ENCODE measurements around the gene ELP6.
A peak's percentile ranks its signal among the peaks of the same experiment; 100 is the strongest.

ELP6 gene, protein sequence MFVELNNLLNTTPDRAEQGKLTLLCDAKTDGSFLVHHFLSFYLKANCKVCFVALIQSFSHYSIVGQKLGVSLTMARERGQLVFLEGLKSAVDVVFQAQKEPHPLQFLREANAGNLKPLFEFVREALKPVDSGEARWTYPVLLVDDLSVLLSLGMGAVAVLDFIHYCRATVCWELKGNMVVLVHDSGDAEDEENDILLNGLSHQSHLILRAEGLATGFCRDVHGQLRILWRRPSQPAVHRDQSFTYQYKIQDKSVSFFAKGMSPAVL

DNA sequence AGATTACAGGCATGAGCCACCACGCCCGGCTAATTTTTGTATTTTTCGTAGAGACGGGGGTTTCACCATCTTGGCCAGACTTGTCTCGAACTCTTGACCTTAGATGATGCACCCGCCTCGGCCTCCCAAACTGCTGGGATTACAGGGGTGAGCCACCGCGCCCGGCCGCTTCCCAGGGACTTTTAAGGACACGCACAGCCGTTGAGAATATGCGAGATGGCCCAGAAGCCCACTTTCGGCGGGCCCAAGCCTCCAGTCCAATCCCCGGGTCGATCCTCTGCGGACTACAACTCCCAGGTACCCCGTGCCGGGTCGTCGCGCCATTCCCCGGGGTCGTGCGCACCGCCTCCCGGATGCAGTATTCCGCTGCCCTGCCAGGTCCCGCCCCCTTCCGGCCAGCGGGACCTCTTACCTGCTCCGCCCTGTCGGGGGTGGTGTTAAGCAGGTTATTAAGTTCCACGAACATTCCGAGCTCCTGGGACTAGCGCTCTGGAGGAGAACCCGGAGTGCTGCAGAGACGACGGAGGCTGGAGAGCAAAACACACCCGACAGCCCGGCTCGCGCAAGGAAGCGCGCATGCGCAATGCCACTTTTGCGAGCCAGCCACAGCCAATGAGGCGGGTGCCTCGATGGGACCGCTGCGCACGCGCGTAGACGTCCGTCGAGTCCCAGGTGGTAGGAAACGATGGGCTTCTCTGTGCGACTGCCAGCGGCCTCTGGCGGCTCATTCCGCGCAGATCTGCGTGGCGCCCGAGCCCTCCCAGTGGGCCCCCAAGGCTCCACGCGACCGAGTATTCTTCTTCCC lies at the start of gene ELP6:
TSS of gene ELP6 (minus strand) at position 588 of the 805 bp plus-strand sequence. CDS start at position 466, 122 bp downstream.
- DNase-seq (ENCODE audit: low spot score) = peak; percentile 97

DNA sequence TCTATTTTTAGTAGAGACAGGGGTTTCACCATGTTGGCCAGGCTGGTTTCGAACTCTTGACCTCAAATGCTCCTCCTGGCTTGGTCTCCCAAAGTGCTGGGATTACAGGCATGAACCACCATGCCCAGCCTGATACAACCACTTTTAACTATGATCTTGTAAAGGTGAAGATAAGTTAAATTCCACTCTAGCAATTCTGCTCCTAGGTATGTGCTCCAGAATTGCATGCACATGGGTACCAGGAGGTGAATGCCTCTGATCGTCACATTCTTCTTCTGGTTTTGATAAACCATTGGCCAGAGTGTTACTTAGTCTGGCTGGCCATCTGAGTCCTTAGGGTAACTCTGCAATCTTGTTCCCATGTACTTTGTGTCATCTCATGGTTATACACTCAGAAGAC lies 42.8 kb upstream of the ELP6 start:
- no peak for DNase-seq (ENCODE audit: low spot score)

DNA sequence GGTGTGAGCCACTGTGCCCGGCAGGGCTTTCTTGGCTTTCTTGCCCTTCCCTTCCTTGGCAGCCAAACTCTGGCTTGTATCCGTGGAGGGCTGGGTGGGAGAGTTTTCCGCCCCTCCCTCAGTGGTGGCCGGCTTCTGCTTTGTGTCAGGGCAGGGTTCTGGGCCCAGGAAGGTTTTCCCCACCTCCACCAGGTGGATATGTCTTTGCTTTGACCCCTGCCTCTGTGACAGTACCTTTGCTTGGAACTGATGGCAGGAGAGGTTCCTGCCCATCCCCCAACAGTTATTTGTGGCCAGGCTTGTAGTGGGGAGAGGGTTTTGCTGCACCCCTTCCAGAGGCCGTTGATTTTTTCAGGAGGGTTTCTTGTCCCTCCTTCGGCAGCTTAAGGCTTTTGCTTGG lies 40.8 kb upstream of the ELP6 start:
- no peak for DNase-seq (ENCODE audit: low spot score)

DNA sequence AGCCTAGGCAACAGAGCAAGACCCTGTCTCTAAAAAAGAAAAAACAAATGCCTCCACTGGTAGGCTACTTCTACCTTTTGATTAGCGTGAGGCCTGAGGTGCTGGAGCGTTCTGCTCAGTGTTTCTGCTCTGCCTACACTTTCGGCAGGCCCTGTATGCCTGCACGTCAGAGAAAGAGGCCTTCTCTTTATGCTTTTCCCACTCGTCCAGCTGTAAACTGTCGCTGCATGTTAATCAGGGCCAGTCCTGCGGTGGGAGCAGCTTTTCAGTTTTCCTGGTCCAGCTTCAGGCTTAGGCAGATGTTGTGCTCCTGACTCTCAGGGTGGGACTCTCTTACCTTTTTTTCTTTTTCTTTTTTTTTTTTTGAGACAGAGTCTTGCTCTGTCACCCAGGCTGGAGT lies 39.9 kb upstream of the ELP6 start:
- DNase-seq (ENCODE audit: low spot score) = no peak

DNA sequence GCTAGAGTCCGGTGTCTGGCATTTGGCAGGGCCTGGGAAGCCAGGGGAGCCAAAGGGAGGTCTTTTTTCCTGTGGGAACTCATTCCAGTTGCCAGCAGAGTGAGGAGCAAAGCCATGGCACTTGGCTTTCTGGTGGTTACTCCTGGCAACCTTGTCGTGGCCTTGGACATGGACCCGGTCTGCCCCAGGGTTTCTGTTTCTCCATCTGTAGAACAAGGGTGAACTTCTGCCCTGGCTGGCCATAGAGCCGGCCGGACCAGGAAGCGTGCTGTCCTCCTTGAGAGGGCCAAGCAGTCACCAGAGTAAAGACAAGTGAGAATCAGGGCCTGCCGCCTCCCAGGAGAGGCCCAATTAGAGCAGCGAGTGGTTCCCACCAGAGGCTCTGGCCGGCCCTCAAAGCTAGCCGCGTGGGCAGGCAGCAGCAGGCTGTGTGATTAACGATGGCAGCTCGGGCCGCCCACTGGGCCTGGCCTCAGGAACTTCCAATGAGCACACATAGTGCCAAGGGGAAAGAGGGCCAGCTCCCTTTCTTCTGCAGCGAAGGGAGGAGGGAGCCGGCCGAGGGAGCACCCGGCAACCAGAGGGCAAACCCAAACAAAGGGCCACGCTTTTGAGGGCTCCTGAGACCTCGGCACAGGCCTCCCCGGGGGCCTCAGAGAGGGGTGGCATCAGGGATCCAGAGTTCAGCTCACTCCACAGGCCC lies 29.1 kb upstream of the ELP6 start:
- DNase-seq (ENCODE audit: low spot score) = no peak

DNA sequence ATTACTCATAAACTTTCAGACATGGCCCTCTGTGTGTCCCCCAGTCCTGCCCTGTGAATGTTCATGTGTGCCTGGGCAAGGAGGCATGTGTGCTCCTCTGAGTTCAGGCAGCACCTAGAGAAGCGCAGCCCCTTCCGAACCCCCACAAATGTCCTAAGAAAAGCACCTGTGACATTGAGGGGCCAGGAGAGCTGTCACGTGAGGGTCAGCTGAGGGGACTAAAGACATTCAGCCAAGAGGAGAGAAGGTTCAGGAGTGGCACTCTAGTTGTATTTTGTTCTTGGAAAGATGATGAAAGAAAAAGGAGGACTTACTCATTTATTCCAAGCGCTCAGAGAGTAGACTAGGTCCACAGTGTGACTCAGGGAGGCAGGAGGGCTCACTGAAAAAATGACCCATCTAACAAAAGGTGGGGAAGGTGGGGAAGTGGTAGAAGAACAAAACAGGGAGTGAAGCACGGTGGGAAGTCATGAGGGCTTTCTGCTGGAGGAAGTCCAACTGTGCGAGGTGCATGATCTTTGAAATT lies 28.1 kb upstream of the ELP6 start:
- no peak for DNase-seq (ENCODE audit: low spot score)

DNA sequence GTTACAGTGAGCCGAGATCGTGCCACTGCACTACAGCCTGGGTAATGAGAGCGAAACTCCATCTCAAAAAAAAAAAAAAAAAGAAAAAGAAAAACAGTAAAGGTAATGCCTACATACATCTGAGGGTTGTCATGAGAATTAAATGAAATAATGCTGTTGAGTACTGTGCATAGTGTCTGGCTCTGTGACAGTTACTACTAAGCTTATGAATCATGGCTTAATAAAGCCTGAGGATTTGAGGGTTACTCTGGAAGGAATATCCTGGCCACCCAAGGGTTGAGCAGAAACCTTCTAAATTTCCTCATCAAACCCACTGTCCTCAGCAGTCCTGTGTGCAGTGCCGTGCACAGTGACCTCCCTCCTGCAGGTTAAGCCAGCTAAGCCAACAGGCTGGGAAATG lies 26.8 kb upstream of the ELP6 start:
- no peak for DNase-seq (ENCODE audit: low spot score)

DNA sequence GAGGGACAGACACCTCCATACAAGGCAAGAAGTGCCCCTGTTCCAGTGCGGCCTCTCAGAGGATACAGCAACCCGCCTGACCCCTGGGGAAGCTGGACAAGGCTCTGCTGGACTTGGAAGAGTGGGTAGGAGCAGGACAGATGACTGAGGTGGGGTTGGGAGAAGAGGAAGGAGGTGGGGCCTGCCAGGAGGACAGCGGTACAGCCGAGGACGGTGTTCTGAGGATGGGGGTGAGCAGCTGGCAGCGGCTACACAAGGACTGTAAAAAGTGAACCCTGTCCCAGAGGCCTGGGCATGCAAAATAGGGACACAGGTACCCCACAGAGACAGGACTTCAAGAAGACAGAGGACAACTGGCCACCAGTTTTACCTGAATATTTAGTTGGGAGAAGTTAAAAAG lies 23.5 kb upstream of the ELP6 start:
- no peak for DNase-seq (ENCODE audit: low spot score)

DNA sequence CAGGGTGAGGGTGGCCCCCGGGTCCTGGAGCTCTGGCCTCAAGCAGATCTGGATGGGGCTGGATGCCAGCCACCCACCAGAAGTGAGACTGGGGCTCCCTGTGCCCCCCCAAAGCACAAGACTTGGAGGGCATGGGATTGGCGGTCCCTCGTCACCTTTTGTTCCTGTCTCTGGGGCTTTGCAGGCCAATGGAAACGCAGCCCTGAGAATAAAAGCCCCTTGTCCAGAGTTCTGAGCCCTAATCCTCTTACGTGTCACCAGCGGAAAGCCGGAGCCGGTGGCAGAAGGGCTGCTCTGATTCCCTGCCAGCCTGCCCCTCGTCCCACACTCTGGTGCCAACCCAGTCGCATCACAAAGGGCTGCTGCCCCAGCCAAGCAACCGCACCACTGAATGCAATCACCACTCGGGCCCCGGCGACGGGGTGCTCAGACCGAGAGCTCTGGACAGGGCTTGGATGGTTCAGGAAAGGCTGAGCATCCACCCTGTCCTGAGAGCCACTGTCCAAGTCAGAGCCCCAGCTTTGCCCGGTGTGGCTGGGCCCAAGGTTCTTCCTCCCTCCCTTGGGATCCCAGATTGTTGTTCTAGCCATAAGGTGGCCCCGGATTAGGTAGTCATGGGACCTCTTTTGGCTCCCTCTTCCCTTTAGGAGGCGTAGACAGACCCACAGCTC lies 22.8 kb upstream of the ELP6 start:
- no peak for DNase-seq (ENCODE audit: low spot score)

DNA sequence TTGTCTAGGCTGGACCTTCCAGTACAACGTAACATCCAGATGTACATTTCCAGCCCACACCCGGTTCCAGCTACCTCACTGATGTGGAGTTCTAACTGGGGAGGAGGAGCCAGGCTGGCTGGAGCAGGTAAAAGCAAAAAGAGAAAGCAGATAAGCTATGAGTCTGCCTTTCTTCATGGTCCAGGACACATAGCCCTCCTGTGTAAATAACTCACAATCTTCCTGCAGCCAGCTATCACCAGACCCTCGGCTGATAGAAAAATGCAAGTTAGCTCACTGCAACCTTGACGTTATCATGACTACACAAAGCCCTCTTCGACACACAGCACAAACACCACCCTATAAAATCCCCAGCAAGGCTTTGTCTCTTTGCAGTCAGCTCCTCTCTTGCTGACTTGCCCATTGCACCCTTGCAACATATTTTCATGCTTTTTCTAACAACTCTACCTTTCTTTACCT lies 20.5 kb upstream of the ELP6 start:
- no peak for DNase-seq (ENCODE audit: low spot score)

DNA sequence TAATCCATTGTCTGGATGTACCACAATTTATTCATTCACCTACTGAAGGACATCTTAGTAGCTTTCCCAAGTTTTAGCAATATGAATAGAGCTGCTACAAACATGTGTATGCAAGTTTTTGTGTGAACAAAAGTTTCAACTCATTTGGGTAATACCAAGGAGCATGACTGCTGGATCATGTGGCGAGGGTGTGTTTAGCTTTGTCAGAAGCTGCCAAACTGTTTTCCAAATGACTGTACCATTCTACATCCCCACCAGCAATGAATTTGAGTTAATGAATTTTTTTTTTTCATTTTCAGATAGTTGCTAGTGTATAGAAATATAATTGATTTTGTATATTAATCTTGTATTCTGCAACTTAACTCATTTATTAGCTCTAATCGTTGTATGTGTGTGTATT lies 20.0 kb upstream of the ELP6 start:
- DNase-seq (ENCODE audit: low spot score) = peak; percentile 38

DNA sequence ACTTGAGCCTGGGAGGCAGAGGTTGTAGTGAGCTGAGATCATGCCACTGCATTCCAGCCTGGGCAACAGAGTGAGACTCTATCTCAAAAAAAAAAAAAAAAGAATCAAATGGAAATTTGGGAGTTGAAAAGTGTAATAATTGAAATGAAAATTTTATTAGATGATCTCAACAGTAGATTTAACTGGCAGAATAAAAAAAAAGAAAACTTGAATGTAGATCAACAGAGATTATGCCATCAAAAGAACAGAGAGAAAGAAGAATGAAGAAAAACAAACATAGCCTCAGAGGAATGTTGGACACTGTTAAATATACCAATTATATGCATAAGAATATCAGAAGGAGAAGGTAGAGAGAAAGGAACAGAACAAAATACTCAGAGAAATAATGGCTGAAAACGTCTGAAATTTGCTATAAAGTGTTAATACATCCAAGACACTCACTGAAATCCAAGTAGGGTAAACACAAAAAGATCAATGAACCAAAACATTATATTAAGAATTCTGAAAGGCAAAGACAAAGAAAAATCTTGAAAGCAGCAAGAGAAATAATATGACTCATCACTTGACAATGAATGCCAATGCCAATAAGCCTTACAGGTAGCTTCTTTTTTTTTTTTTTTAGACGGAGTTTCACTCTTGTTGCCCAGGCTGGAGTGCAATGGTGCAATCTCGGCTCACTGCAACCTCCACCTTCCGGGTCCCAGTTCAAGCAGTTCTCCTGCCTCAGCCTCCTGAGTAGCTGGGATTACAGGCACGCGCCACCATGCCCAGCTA lies 14.6 kb upstream of the ELP6 start:
- DNase-seq (ENCODE audit: low spot score) = no peak

DNA sequence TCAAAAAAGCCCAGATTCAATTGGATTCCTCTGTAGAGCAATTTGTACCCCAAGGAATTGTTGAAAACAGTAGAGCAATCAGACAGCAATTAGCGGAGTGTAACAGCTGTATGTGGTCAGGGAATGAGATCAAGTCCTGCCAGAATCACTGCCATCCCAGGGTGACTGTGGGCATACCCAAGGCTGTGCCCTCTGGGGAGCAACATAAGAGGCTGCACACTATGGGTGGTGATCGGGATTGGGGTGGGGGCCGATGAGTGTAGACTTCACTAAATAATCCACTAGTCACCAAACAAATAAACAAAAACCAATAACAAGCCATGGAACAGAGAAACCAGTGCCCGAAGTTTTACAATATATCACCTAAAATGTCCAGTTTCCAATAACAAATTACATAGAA lies 12.1 kb upstream of the ELP6 start:
- DNase-seq (ENCODE audit: low spot score) = no peak

DNA sequence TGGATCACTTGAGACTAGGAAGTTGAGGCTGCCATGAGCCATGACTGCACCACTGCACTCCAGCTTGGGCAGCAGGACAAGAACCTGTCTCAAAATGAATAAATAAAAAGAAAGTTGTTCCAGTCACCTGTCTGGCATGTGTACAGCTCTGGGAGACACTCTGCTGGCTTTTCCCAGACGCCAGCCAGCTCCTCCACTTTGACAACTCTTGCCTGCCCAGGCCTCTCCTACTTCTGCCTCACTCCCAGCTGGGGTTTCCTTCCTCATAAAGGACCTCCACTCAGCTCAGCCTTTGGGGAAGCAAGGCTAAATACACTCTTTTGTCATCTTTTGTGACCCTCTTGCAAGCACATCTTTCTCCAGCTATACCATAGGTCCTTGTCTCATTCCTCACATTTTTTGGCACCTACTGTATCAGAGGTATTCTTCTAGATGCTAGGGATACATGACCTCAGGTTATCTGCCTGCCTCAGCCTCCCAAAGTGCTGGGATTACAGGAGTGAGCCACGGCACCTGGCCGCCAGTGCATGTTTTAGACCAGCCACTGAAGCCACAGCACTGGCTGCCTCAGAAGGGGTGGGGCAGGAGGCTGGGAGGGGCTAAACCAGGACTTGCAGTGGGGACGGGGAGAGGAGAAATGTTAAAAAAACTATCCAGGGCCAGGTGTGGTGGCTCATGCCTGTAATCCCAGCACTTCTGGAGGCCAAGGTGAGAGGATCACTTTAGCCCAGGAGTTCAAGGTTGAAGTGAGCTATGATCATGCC lies 10.0 kb upstream of the ELP6 start:
- no peak for DNase-seq (ENCODE audit: low spot score)

DNA sequence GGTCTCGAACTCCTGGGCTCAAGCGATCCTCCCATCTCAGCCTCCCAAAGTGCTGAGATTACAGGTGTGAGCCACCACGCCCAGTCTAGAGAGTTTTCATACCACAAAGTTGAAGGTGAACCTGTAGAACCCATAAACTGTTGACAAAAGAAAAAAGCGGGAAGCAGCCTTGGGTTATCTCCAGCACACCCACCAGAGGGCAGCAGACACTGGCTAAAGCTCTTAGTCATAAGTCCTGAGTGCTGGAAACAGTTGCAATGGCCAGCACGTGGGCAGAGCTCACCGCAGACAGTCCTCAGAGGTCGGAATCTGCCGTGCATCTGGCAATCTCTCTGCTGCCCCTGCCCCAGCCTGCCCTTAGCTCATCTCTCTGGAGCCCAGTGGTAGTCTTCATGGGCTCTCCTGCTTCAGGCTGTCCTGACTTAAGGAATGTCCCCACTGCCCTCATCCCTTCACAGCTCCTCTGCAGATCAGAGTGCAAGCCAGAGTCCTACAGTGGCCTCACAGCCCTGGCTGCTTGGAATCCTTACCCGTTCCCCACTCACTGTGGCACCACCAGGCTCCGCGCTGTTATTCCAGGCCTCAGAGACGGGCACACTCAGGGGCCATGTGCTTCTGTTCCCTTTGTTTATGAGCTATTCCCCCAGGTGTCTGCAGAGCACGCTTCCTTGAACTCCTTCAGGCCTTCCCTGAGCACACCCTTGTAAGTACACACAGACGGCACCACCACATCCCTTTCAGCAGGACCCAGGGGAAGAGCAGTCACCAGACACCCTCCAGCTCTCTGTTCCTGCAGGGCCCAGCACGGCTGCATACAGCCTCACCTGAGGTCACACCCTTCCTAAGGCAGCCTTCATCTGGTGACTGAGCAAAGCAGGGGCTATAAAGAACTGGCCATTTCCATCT lies 8.8 kb upstream of the ELP6 start:
- DNase-seq (ENCODE audit: low spot score) = peak; percentile 87

DNA sequence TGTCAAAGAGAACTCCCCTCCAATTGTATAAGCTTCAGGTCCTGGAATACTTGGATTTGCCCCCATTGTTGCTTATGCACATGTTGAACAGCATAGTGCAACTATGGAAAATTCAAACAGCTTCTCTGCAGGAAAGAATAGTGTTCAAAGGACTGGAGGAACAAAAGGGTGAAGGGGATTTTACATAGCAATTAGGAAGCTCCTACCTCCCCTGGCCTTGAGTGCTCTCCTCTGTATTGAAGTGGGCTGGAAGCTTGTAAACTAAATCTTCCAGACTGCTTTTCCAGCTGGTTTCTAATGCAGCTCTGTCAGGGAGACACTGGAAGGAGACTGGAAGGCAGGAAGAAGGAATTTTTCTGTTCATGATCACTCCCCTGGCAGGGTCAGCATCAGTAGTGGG lies 7.2 kb upstream of the ELP6 start:
- no peak for DNase-seq (ENCODE audit: low spot score)

DNA sequence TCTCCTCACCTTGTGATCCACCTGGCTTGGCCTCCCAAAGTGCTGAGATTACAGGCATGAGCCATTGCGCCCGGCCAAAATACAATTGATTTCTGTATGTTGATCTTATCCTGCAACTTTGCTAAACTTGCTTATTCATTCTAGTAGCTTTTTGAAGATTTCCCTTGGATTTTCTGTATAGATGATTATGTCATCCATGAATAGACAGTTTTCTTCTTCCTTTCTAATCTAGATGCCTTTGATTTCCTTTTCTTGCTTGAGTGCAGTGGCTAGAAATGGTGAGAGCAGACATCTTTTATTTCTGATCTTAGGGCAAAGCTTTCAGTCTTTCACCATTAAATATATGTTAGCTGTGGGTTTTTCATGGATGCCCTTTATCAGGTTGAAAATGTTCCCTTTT lies 4.4 kb upstream of the ELP6 start:
- no peak for DNase-seq (ENCODE audit: low spot score)

DNA sequence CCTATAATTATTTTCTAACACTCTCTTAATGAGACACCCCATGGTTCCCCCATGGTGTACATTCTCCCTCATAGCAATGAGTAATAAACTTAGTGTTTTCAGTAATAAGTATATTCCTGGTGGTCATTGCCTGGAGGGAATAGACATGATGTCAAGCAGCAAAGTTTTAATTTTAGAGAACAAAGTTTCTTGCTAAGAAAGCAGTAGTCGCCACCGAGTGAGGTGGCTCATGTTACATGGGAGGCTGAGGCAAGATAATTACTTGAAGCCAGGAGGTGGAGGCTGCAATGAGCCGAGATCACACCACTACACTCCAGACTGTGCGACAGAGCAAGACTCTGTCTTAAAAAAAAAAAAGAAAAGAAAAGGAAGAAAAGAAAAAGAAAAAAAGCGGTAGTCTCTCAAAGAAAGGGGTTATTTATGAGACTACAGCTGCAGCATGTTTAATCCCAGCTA lies 2.4 kb upstream of the ELP6 start:
- DNase-seq (ENCODE audit: low spot score) = no peak

DNA sequence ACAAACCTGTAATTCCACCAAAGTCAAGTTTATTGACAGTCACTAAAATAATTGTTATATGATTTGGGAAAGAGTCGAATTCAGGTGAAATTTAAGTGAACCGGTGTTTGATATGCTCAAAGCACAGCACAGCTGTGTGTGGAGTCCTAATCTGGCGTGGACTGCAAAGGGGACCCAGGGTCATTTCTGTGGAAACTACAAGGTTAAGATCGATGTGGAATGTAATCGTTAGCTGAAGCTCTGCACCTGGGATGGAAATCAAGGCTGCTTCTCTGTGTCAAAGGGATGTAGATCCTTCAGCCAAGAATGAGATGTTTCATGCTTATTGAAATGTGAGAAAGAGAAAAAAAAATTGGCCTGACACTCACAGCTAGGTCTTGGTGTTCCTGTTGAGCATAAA lies 1.6 kb upstream of the ELP6 start:
- no peak for DNase-seq (ENCODE audit: low spot score)
